ENCODE measurements around the gene LRRC43. TPM values are rescaled to one million over a fixed set of nuclear protein-coding genes. Genes with fewer than 3 reads are reported as not detected.
"Not testable (repeated sequence)": the region's sequence is repeated elsewhere in the genome, so short reads cannot be mapped to it uniquely, and the experiment has no call there.

Gene LRRC43
- total and polyA plus RNA-seq, 5 experiments from 2014 or later = 0.29 TPM; not detected in 4

DNA sequence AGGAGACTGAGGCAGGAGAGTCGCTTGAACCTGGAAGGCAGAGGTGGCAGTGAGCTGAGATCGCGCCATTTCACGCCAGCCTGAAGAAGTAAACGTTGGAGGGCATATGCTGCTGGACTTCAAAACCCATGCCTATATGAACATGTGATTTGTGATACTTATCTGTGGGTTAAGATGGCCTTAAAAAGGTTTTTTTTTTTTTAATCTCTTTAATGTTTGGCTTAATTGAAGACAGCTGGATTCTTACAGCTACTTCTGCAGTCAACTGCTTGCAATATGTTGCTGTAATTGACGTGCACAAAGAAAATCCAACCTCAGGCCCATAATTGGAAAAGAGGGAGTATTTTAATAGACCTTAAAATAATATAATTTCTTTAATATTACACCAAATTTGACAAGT, 19.1 kb downstream of the LRRC43 start:
- no peak for ATAC-seq
- H3K4me1 Mint-ChIP-seq = peaks cover 10 to 17% (median 13%) of the 10 kb centered on the region in 4 donors
- H3K4me3 Mint-ChIP-seq = no peak overlapping the region
- POLR2A ChIA-PET = no interaction called here
- DNase-seq = no peak
- no peaks in the 10 kb centered on the region for H3K9me3 Mint-ChIP-seq
- H3K27me3 Mint-ChIP-seq = peaks cover 4 to 36% (median 10%) of the 10 kb centered on the region in 5 donors
- H3K27ac Mint-ChIP-seq = no peak overlapping the region
- no peaks in the 10 kb centered on the region for H3K36me3 Mint-ChIP-seq

DNA sequence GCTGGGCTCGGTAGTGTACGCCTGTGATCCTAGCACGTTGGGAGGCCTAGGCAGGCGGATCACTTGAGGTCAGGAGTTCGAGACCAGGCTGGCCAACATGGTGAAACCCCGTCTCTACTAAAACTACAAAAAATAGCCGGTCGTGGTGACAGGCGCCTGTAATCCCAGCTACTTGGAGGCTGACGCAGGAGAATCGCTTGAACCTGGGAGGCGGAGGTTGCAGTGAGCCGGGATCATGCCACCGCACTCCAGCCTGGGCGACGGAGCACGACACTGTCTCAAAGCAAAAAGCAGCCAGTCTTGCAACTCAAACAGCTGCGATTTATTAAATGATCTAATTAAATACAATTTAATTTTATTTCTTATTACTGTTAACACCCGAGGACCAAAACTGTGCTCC, 19.9 kb downstream of the LRRC43 start:
- not testable (repeated sequence) for H3K9me3 Mint-ChIP-seq, H3K36me3 Mint-ChIP-seq, ATAC-seq, DNase-seq
- Mint-ChIP-seq H3K27ac (peak overlapping the region in 2 of 10 donors; percentile 7 to 40), H3K4me3 (peak overlapping the region; percentile 69 to 88 (median 82)), H3K27me3 (peaks cover 0 to 30% (median 8%) of the 10 kb centered on the region in 5 donors), H3K4me1 (peaks cover 10 to 17% (median 13%) of the 10 kb centered on the region in 4 donors)
- POLR2A ChIA-PET = interaction anchor here (1.8 kb wide), 1 partner anchor 23 kb away, joined by 8 read pairs; the partner anchor contains the start of gene DIABLO

DNA sequence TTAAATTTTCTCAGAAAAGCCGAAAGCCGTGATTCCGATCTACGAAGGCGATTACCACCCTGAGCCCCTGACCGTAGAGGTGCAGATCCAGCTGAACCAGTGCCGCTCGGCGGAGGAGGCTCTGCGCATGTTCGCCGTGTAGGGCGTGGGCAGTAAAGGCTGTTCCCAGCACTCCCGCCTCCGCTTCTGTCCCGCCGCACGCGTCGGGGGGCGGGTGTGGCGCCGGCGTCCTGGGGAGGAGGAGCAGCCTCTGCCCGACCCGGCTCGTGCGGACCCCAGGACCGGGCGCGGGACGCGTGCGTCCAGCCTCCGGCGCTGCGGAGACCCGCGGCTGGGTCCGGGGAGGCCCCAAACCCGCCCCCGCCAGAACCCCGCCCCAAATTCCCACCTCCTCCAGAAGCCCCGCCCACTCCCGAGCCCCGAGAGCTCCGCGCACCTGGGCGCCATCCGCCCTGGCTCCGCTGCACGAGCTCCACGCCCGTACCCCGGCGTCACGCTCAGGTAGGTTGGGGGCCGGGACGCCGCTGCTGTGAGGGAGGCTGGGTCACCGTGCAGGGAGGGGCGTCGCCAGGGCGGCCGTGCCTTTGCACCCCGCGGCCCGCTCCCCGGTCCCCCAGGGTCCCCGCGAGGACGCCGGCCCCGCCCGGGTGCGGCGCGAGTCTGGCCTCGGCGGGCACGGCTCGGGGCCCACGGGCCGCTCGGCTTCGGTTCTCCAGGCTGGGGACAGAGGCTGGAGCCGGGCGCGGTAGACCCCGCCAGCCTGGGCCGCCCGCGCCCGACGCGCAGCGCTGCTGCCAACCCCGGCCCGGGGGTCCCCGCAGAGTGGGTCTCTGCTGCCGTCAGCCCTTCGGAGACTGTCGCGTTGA, 20.6 kb downstream of the LRRC43 start, which contains the start of gene B3GNT4:
TSS of gene B3GNT4 (plus strand) at position 409 of the 866 bp plus-strand sequence. CDS start 910 bp downstream, outside the sequence.
- Mint-ChIP-seq H3K27me3 (peaks cover 0 to 25% (median 2%) of the 10 kb centered on the region in 5 donors), H3K27ac (peak within 1 kb of the TSS in 3 of 10 donors; percentile 27 to 86 (median 62)), H3K9me3 (no peaks in the 10 kb centered on the region), H3K36me3 (peaks cover 0 to 11% (median 2%) of the 10 kb centered on the region in 3 donors), H3K4me3 (peak within 1 kb of the TSS; percentile 69 to 90 (median 82)), H3K4me1 (peaks cover 10 to 17% (median 13%) of the 10 kb centered on the region in 4 donors)
- peak; percentile 45 to 82 (median 64) for DNase-seq
- POLR2A ChIA-PET = interaction anchor here (0.7 to 1.8 kb wide), 2 partner anchors 12 to 23 kb away, joined by 3 to 8 read pairs; partner anchors contain the start of gene DIABLO
- peak; percentile 76 to 79 for ATAC-seq

DNA sequence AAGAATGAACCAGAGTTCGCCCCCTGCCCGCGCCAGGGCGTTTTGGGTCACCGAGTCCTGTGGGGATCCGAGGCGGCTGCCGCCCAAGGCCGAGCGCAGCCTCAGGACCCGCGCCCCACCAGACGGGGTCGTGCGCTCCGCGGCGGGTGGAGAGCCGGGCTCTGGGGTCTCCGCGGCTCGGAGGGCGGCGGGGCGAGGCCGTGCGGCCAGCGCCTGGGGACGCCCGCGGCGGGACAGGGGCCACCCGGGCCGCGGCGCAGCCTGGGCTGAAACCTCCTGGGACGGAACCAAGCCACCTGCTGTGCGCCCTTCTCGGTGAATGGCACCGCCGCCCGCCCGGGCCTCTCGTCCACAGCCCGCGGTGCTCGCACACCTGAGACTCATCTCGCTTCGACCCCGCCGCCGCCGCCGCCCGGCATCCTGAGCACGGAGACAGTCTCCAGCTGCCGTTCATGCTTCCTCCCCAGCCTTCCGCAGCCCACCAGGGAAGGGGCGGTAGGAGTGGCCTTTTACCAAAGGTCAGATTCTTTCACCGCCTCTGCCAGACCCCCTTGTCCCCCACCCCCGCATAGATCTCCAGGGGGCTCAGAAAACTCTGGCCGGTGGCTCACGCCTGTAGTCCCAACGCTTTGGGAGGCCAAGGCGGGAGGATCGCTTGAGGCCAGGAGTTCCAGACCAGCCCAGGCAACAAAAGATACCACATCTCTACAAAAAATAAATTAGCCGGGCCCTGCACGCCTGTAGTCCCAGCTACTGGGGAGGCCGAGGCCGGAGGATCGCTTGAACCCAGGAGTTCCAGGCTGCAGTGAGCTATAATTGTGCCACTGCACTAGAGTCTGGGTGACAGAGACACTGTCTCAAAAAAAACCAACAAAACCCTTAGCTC, 21.5 kb downstream of the LRRC43 start:
- POLR2A ChIA-PET = interaction anchor here (0.6 to 1.8 kb wide), 7 partner anchors 13 to 294 kb away, joined by 3 to 8 read pairs (median 3); partner anchors contain the start of genes DIABLO and LRRC43
- Mint-ChIP-seq H3K36me3 (peaks cover 0 to 17% (median 4%) of the 10 kb centered on the region in 3 donors), H3K27ac (peak overlapping the region in 3 of 10 donors; percentile 27 to 86 (median 62)), H3K4me3 (peak overlapping the region; percentile 61 to 90 (median 80)), H3K4me1 (peaks cover 10 to 17% (median 13%) of the 10 kb centered on the region in 4 donors), H3K27me3 (peaks cover 0 to 20% (median 0%) of the 10 kb centered on the region in 5 donors), H3K9me3 (no peaks in the 10 kb centered on the region)
- DNase-seq (peak in 3 of 10 donors; percentile 9 to 21 (median 17)), ATAC-seq (peak; percentile 30 to 33)

- no peak for ATAC-seq
- no peak for DNase-seq
- POLR2A ChIA-PET = interaction anchor here (0.6 to 2.5 kb wide), 6 partner anchors 17 to 294 kb away, joined by 3 to 16 read pairs (median 3); partner anchors contain the start of genes DIABLO and LRRC43
- peak overlapping the region in 7 of 10 donors; percentile 38 to 88 (median 81) for H3K27ac Mint-ChIP-seq
- no peaks in the 10 kb centered on the region for H3K9me3 Mint-ChIP-seq
- H3K4me1 Mint-ChIP-seq = peaks cover 9 to 17% (median 12%) of the 10 kb centered on the region in 4 donors
- H3K27me3 Mint-ChIP-seq = peaks cover 0 to 11% (median 0%) of the 10 kb centered on the region in 5 donors
- peaks cover 0 to 26% (median 4%) of the 10 kb centered on the region in 3 donors for H3K36me3 Mint-ChIP-seq
- H3K4me3 Mint-ChIP-seq = peak overlapping the region; percentile 61 to 90 (median 80)
These were observed 22.4 kb downstream of the LRRC43 start for GRCh38 chr12:122205053-122205925.

GRCh38 chr12:122206111-122206881, 23.4 kb downstream of the LRRC43 start:
- H3K27me3 Mint-ChIP-seq = peaks cover 0 to 8% (median 0%) of the 10 kb centered on the region in 5 donors

DNA sequence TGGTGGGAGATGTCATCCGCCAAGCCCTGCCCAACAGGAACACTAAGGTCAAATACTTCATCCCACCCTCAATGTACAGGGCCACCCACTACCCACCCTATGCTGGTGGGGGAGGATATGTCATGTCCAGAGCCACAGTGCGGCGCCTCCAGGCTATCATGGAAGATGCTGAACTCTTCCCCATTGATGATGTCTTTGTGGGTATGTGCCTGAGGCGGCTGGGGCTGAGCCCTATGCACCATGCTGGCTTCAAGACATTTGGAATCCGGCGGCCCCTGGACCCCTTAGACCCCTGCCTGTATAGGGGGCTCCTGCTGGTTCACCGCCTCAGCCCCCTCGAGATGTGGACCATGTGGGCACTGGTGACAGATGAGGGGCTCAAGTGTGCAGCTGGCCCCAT, 24.1 kb downstream of the LRRC43 start:
- DNase-seq (no peak), ATAC-seq (no peak)
- Mint-ChIP-seq H3K4me3 (peak overlapping the region in 2 of 10 donors; percentile 6 to 18), H3K9me3 (no peaks in the 10 kb centered on the region), H3K36me3 (peaks cover 0 to 38% (median 8%) of the 10 kb centered on the region in 3 donors), H3K27me3 (peaks cover 0 to 5% (median 0%) of the 10 kb centered on the region in 5 donors), H3K27ac (peak overlapping the region in 2 of 10 donors; percentile 36 to 84), H3K4me1 (peaks cover 9 to 17% (median 12%) of the 10 kb centered on the region in 4 donors)
- POLR2A ChIA-PET = interaction anchor here (0.5 to 2.5 kb wide), 2 partner anchors 18 to 27 kb away, joined by 3 to 16 read pairs; partner anchors contain the start of gene DIABLO

More at GRCh38 chr12:122206111-122206881, 23.4 kb downstream of the LRRC43 start:
- no peaks in the 10 kb centered on the region for H3K9me3 Mint-ChIP-seq
- DNase-seq (no peak), ATAC-seq (no peak)
- peak overlapping the region in 3 of 10 donors; percentile 6 to 60 (median 18) for H3K4me3 Mint-ChIP-seq
- peak overlapping the region in 4 of 10 donors; percentile 36 to 84 (median 48) for H3K27ac Mint-ChIP-seq
- peaks cover 0 to 32% (median 8%) of the 10 kb centered on the region in 3 donors for H3K36me3 Mint-ChIP-seq
- POLR2A ChIA-PET = interaction anchor here (0.5 to 2.5 kb wide), 2 partner anchors 19 to 27 kb away, joined by 3 to 16 read pairs; partner anchors contain the start of gene DIABLO
- H3K4me1 Mint-ChIP-seq = peaks cover 9 to 17% (median 12%) of the 10 kb centered on the region in 4 donors

DNA sequence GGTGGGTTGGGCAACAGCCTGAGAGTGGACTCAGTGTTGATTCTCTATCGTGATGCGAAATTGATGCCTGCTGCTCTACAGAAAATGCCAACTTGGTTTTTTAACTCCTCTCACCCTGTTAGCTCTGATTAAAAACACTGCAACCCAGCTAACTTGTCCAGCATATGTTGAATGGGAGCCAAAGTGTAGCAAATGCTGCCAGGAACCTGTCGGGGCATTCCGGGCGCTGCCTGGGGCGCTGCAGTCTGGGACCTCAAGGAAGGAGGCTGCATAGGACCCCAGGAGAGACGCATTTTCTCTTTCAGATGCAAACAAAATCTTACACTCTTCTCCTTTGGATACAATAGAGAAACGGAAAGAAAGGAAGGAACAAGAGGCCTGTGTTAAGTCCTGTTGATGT, 24.5 kb downstream of the LRRC43 start:
- POLR2A ChIA-PET = interaction anchor here (2.5 kb wide), 1 partner anchor 18 kb away, joined by 16 read pairs; the partner anchor contains the start of gene DIABLO
- Mint-ChIP-seq H3K27ac (peak overlapping the region in 5 of 10 donors; percentile 1 to 80 (median 45)), H3K4me1 (peaks cover 9 to 16% (median 12%) of the 10 kb centered on the region in 4 donors), H3K9me3 (no peaks in the 10 kb centered on the region), H3K4me3 (peak overlapping the region in 1 of 10 donors; percentile 26), H3K27me3 (peaks cover 0 to 5% (median 0%) of the 10 kb centered on the region in 5 donors), H3K36me3 (peaks cover 0 to 42% (median 8%) of the 10 kb centered on the region in 3 donors)
- ATAC-seq (no peak), DNase-seq (no peak)

DNA sequence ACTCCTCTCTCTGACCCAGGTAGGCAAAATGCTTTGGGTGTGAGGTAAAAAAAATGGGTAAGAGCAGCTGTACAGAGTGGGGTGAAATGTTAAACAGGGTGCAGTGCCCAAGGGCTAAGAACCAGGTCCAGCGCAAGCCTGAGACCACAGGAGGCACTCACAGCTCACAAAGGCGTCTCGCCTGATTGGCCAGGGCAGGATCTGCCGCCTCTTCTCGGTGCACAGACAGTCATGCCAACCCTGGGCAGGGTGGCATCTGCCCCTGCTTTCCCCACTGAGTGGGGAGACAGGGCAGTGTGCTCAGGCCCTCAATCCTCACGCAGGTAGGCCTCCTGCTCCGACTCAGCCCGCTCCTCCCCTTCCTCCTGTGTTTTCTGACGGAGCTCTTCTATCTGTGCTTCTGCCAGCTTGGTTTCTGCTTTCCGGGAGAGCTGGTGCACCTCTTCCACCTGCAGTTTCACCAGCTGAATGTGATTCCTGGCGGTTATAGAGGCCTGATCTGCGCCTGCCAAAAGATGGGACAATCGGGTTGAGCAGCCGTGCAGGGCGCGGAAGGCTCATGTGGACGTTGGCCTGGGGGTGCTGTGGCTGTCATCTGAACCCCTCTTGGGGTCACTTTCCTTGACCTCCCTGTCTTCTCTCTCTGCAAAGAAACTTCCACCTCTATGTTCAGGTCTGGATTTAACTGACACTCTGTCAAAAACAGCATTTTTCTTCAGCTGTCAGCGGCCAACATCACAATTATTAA, 25.3 kb downstream of the LRRC43 start:
- POLR2A ChIA-PET = interaction anchor here (1.1 kb wide), 1 partner anchor 14 kb away, joined by 3 read pairs; no protein-coding TSS in a partner anchor
- DNase-seq (no peak), ATAC-seq (no peak)
- Mint-ChIP-seq H3K4me1 (peaks cover 6 to 10% (median 9%) of the 10 kb centered on the region in 4 donors), H3K27me3 (peaks cover 0 to 5% (median 0%) of the 10 kb centered on the region in 5 donors), H3K36me3 (peaks cover 0 to 48% (median 8%) of the 10 kb centered on the region in 3 donors), H3K9me3 (no peaks in the 10 kb centered on the region), H3K27ac (peak overlapping the region in 5 of 10 donors; percentile 27 to 66 (median 58)), H3K4me3 (no peak overlapping the region)
